ENCODE data around the gene HCN4.

- TF ChIP-seq CTCF (IDR thresholded peaks at IDR 0.05), result no peak
- TF ChIP-seq NR3C1 (CRISPR knock-in tag; conservative IDR thresholded peaks at IDR 0.05; ENCODE audit: low read depth), result no peak
- TF ChIP-seq MAX (CRISPR knock-in tag; IDR thresholded peaks at IDR 0.05), result no peak
- no peak for TF ChIP-seq TCF7 (CRISPR knock-in tag; IDR thresholded peaks at IDR 0.05; ENCODE audit: low read depth)
- no peak for TF ChIP-seq ATF2 (CRISPR knock-in tag; IDR thresholded peaks at IDR 0.05; ENCODE audit: borderline replicate concordance, low read depth)
- no peak for TF ChIP-seq IRF2 (CRISPR knock-in tag; IDR thresholded peaks at IDR 0.05; ENCODE audit: borderline replicate concordance, low read depth)
- no peak for TF ChIP-seq FOXP4 (CRISPR knock-in tag; IDR thresholded peaks at IDR 0.05)
- TF ChIP-seq, protein P1, sequence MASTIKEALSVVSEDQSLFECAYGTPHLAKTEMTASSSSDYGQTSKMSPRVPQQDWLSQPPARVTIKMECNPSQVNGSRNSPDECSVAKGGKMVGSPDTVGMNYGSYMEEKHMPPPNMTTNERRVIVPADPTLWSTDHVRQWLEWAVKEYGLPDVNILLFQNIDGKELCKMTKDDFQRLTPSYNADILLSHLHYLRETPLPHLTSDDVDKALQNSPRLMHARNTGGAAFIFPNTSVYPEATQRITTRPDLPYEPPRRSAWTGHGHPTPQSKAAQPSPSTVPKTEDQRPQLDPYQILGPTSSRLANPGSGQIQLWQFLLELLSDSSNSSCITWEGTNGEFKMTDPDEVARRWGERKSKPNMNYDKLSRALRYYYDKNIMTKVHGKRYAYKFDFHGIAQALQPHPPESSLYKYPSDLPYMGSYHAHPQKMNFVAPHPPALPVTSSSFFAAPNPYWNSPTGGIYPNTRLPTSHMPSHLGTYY (CRISPR knock-in tag; IDR thresholded peaks at IDR 0.05), result no peak
- TF ChIP-seq USF1 (CRISPR knock-in tag; IDR thresholded peaks at IDR 0.05), result no peak
- no peak for TF ChIP-seq TP53 (CRISPR knock-in tag; IDR thresholded peaks at IDR 0.05)
- TF ChIP-seq SP1 (CRISPR knock-in tag; conservative IDR thresholded peaks at IDR 0.05), result no peak
- no peak for TF ChIP-seq ZNF121 (CRISPR knock-in tag; IDR thresholded peaks at IDR 0.05)
Observed at GRCh38 chr15:73375012-73375411, 6.3 kb upstream of the HCN4 start.

Measured in WTC11 (cell line).